ENCODE measurements around the gene AGBL2.
"Not testable (repeated sequence)": the region's sequence is repeated elsewhere in the genome, so short reads cannot be mapped to it uniquely, and the experiment has no call there.

Gene AGBL2

GRCh38 chr11:47688111-47688510 lies 27.1 kb downstream of the AGBL2 start:
- DNase-seq = no peak

- not testable (repeated sequence) for DNase-seq
Observed at GRCh38 chr11:47686704-47687103, 28.5 kb downstream of the AGBL2 start.

- no peak for DNase-seq
Observed at GRCh38 chr11:47686151-47686550, 29.0 kb downstream of the AGBL2 start.

GRCh38 chr11:47675851-47676250 lies 39.3 kb downstream of the AGBL2 start:
- no peak for DNase-seq

GRCh38 chr11:47672283-47672730 lies 42.9 kb downstream of the AGBL2 start:
- DNase-seq = no peak

GRCh38 chr11:47669856-47670255 lies 45.3 kb downstream of the AGBL2 start:
- DNase-seq = no peak

- no peak for DNase-seq
Observed at GRCh38 chr11:47668665-47669064, 46.5 kb downstream of the AGBL2 start.

- no peak for DNase-seq
Observed at GRCh38 chr11:47667555-47667954, 47.6 kb downstream of the AGBL2 start.

- no peak for DNase-seq
Observed at GRCh38 chr11:47667135-47667534, 48.0 kb downstream of the AGBL2 start.

- DNase-seq = not testable (repeated sequence)
Observed at GRCh38 chr11:47664936-47665335, 50.2 kb downstream of the AGBL2 start.

GRCh38 chr11:47661245-47661644 lies 53.9 kb downstream of the AGBL2 start:
- DNase-seq = no peak

GRCh38 chr11:47659276-47659675 lies 55.9 kb downstream of the AGBL2 start:
- DNase-seq = no peak

GRCh38 chr11:47656260-47656885 lies 58.8 kb downstream of the AGBL2 start:
- DNase-seq = no peak

- no peak for DNase-seq
Observed at GRCh38 chr11:47651818-47652469, 63.2 kb downstream of the AGBL2 start.

- DNase-seq = no peak
Observed at GRCh38 chr11:47649276-47649675, 65.9 kb downstream of the AGBL2 start.

- DNase-seq = no peak
Observed at GRCh38 chr11:47646019-47646418, 69.2 kb downstream of the AGBL2 start.

- DNase-seq = no peak
Observed at GRCh38 chr11:47645500-47645899, 69.7 kb downstream of the AGBL2 start.

- peak; percentile 96 for DNase-seq
Observed at GRCh38 chr11:47642099-47642855, 72.9 kb downstream of the AGBL2 start, which contains the start of gene MTCH2. TSS of gene MTCH2 (minus strand) at chr11:47642559. CDS start at chr11:47642465, 94 bp downstream.

GRCh38 chr11:47641600-47642098 lies 73.5 kb downstream of the AGBL2 start:
- DNase-seq = no peak

- not testable (repeated sequence) for DNase-seq
Observed at GRCh38 chr11:47640506-47640905, 74.7 kb downstream of the AGBL2 start.

GRCh38 chr11:47636331-47636730 lies 78.8 kb downstream of the AGBL2 start:
- DNase-seq = not testable (repeated sequence)

GRCh38 chr11:47631473-47631872 lies 83.7 kb downstream of the AGBL2 start:
- no peak for DNase-seq

GRCh38 chr11:47628026-47628425 lies 87.1 kb downstream of the AGBL2 start:
- DNase-seq = no peak

- DNase-seq = no peak
Observed at GRCh38 chr11:47626234-47626633, 88.9 kb downstream of the AGBL2 start.

Measured in NCI-H1105 treated with DMSO at 0.1 percent for 48 hours (cell line).